NCI-H524 treated with DMSO at 0.1 percent for 48 hours (cell line): Measurements from ENCODE around the gene LMX1B.
"Not testable (repeated sequence)": the region's sequence is repeated elsewhere in the genome, so short reads cannot be mapped to it uniquely, and the experiment has no call there.

Source experiments
- DNase-seq: peaks from one replicate; lab custom pipeline; 2025; lab: John Stamatoyannopoulos, UW

Gene LMX1B

GRCh38 chr9:126633881-126634558 lies 20.3 kb downstream of the LMX1B start:
- DNase-seq: no peak

GRCh38 chr9:126635061-126635460 lies 21.3 kb downstream of the LMX1B start:
- DNase-seq: no peak

DNA sequence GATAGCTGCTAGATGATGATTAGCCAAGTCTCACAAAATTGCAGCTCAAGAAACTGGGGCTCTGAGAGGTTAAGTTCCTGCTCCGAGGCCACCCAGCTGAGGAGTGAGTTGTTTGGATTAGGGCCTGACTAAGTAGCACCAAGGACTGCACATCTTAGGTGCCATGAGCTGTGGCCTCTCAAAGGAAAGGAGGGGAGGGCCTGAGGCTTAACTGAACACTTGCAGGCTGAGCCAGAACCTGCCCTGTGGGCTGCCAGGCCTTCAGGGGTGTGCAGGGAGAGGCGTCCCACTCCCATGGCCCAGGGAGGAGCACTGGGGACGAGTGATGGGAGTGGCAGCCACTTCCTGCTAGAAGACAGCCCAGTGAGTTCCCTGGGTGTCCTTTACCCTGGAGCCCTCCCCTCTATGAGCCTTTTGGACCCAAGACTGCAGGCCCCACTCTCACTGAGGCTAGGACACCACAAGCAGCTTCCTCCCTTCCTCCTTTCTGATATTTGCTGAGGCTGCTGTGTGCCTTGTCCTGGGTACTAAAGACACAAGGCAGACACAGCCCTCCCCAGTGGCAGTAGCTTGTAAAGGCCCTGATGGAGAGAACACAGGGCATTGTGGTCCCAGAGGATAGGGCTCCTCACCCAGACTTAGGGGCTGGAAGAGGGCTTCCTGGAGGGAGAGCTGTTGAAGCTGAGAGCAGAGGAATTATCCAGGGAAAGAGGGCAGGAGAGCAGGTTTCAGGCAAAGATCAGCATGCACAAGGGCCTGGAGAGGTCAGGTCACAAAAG lies 22.1 kb downstream of the LMX1B start:
- DNase-seq: no peak

- DNase-seq: peak; percentile 59
Observed at GRCh38 chr9:126636983-126637798, 23.5 kb downstream of the LMX1B start.

- DNase-seq: no peak
Observed at GRCh38 chr9:126638571-126639132, 24.9 kb downstream of the LMX1B start.

GRCh38 chr9:126639318-126640000 lies 25.7 kb downstream of the LMX1B start:
- DNase-seq: no peak

- no peak for DNase-seq
Observed at GRCh38 chr9:126641118-126641851, 27.6 kb downstream of the LMX1B start.

DNA sequence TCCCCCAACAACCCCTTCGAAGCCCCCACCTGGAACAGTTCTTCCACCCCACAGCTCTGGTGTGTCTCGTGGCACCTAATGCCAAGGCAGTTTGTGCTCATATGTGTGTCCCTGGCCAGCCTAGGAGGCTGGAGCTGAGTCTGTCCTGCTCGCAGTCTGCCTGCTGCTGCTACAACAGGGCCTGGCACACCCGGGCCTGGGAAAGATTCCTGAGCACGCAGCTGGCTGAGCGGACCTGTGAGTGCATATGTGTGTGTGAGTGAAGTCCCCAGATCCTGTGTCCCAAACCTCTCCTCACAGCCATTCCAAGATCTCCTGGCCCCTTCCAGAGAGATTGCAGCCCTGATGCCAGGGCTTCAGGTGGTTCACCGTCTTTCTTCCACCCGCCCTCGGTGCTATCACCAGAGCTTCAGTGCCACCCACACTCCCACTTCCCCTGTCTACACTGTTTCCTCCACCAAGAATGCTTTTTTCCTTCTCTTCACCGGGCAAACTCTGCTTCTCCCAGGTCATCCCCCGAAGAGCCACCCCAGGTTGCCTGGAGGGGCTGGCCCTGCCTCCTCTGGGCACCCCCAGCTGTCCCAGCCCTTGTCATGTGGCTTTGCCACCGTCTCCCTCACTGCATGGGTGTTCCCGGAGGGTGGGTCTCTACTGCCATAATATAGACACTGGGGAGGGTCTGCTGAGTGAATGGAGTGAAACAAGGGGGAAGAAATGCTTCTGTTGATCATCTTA lies 28.4 kb downstream of the LMX1B start:
- no peak for DNase-seq

- peak; percentile 19 for DNase-seq
Observed at GRCh38 chr9:126642839-126643238, 29.1 kb downstream of the LMX1B start.

DNA sequence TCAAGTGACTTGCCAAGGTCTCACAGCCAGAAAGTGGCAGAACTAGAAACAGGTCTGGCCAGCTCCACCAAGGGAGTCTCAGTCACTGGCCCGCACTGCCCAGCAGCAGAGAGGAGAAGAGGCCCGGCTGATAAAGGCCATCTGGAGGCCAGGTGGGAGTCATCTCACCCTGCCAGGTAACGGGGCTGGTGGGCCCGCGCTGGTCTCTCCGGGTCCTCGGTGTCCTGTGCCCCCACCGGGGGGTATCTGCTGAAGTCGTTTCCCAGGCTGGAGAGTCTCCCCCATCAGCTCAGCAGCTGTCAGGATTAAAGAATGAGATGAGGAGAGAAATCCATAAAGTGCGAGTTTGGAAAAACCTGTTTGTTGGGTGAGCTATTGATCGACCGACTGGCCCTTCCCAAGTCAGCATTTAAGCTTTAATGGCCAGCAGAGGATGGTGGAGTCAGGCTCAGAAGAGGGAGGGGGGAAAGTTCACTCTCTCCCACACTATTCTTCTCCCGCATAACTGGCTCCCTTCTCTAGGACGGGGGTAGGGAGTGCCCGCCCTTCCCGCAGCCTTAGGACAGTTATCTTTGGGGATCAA lies 30.3 kb downstream of the LMX1B start:
- DNase-seq: no peak

GRCh38 chr9:126646162-126646561 lies 32.4 kb downstream of the LMX1B start:
- no peak for DNase-seq

GRCh38 chr9:126647585-126648411 lies 34.1 kb downstream of the LMX1B start:
- DNase-seq: no peak

GRCh38 chr9:126649477-126649876 lies 35.7 kb downstream of the LMX1B start:
- no peak for DNase-seq

- no peak for DNase-seq
Observed at GRCh38 chr9:126650404-126651341, 36.9 kb downstream of the LMX1B start.

DNA sequence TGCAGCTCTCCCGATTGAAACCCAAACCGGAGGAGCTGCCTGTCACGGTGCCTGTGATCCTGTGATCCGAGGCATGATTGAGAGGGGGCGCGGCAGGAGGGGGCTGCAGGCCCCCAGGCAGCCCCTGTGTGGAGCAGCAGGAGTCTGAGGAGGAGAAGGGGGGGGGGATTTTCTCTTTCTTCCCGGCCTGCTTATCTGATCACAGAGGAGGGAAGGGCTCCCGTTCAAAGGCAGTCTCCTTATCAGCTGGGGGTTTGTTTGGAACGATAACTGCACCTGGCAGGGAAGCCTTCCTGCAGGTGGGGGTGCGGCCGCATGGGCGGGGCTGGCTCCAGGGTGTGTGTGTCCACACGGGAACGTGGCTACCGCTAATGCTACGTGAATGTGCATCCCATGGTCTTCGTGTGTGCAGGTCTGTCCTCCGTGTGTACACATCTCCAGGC lies 38.4 kb downstream of the LMX1B start:
- DNase-seq: no peak

GRCh38 chr9:126654124-126654523 lies 40.4 kb downstream of the LMX1B start:
- DNase-seq: no peak

DNA sequence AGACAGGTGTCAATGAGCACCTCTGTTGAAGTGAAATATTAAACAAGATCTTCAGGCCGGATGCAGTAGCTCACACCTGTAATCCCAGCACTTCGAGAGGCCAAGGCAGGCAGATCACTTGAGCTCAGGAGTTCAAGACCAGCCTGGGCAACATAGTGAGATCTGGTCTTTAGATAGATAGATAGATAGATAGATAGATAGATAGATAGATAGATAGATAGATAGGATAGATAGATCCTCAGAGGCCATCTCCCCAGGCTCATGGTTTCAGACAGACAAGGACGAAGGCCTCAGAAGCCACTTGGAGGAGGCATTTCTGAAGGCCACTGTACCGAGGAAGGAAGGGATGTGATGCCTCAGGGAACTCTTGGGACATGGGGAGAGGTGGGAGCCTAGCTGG lies 42.5 kb downstream of the LMX1B start:
- not testable (repeated sequence) for DNase-seq
